GM18520 (cell line): ENCODE results near the gene COX20.

Experiments used
- ATAC-seq: cut with Tn5 transposase; IDR thresholded peaks from one replicate; pipeline ENCODE4 v1.9.1; 2021; ENCODE audit not compliant: unreplicated experiment

The COX20 gene

DNA sequence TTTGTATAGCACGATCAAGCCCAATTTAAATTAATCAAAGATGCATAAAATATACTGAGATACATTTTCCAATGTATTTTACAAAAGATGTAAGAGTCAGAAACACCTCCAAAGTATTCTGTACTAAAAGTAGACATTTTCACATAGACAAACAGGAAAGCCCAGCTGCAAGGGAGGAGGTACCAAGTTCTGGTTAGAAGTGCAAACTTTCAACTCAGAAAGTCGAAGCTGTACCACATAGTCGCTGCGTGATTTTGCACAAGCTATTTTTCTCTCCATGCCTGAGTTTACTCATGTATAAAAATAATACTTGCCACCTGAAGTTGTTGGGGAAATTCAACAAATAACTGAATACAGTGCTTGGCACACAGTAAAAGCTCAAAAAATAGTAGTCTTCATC, 34.5 kb downstream of the COX20 start:
- no peak for ATAC-seq

GRCh38 chr1:244874974-244875579, 39.6 kb downstream of the COX20 start:
- no peak for ATAC-seq

DNA sequence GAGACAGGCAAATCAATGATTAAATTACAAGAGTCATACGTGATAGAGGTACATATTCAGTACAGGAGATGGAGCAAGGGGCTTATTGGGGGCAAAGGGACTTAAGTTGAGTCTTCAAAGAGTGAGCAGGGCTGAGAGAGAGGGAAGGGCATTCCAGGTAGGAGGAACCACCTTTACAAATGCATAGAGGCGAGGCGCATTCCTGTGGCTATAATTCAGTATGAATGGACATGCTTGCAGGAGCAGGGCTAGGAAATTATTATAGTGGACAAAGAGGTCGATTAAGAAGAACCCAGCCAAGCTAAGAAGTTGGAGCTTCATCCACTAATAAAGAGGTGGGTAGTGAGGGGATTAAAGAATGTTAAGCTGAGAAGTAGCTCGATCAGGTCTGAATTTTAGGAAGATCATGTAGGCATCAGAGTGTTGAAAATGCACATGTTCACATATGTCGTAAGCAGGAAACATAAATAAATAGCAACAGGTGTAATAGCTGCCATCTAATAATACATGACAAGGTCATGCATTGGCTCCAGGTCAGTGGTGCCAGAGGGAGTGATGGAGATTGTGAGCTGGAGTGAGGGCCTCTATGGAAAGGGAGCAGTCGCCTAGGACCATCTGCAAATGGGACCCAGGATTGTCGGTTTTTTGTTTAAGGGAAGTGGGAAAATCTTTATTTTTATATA, 40.9 kb downstream of the COX20 start:
- ATAC-seq, result no peak

DNA sequence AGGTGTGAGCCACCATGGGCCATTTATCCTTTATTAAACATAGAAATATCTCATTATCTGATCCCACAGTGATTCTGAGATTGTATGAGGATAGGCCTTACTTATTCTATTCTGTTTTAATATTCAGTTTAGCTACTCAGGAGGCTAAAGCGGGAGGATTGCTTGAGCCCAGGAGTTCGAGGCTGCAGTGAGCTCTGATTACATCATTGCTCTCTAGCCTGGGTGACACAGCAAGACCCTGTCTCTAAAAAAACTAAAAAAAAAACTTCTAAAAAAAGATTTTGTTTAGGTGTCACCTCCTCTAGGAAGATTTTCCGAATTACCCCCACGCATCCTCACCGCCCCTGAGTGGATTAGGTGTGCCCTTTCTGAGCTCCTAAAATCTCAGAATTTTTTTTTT, 43.2 kb downstream of the COX20 start:
- ATAC-seq, result no peak

- ATAC-seq, result no peak
Measured at GRCh38 chr1:244881552-244882280, 46.3 kb downstream of the COX20 start.

DNA sequence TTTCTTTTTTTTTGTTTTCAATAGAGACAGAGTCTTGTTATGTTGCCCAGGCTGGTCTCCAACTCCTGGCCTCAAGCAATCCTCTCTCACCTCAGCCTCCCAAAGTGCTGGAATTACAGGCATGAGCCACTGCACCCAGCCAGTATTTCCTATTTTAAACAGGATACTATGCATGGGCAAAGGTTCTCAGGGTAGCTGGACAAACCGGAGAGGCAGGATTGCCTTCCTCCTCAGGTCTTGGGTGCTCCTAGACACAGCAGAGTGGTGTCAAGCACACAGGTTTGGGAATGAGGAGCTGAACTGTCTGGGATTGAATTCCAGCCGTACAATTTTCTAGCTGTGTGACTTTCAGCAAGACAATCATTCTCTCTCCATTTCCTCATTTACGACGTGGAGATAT, 51.8 kb downstream of the COX20 start:
- ATAC-seq, result no peak

GRCh38 chr1:244893836-244894235, 58.4 kb downstream of the COX20 start:
- no peak for ATAC-seq
